GM10266 (cell line): ENCODE measurements around the gene HLA-DRB5.

Experiments
- DNase-seq: peaks from one replicate; pipeline ENCODE4 v3.0.0; 2012; ENCODE audit errors: extremely low spot score
- CTCF ChIP-seq: IDR thresholded peaks from 2 replicates; pipeline ENCODE4 v1.5.1; 2012; ENCODE audit warnings: mild to moderate bottlenecking, low read depth; ENCODE audit not compliant: control insufficient read depth, insufficient read depth; ENCODE audit errors: missing control alignments

HLA-DRB5 gene

GRCh38 chr6:32565511-32565910, 35.4 kb upstream of the HLA-DRB5 start:
- TF ChIP-seq CTCF = no peak

GRCh38 chr6:32562940-32563339, 32.9 kb upstream of the HLA-DRB5 start:
- no peak for DNase-seq
- TF ChIP-seq CTCF = no peak

More at GRCh38 chr6:32565511-32565910, 35.4 kb upstream of the HLA-DRB5 start:
- no peak for DNase-seq

- no peak for DNase-seq
- no peak for TF ChIP-seq CTCF
These were observed 29.7 kb upstream of the HLA-DRB5 start for GRCh38 chr6:32559747-32560146.

- no peak for DNase-seq
- no peak for TF ChIP-seq CTCF
These were observed 28.5 kb upstream of the HLA-DRB5 start for GRCh38 chr6:32558426-32559057.

- DNase-seq = no peak
- no peak for TF ChIP-seq CTCF
These were observed 24.3 kb upstream of the HLA-DRB5 start for GRCh38 chr6:32554116-32554965.

- DNase-seq = no peak
- no peak for TF ChIP-seq CTCF
These were observed 23.1 kb upstream of the HLA-DRB5 start for GRCh38 chr6:32553037-32553742.

GRCh38 chr6:32551410-32551809, 21.3 kb upstream of the HLA-DRB5 start:
- no peak for DNase-seq
- no peak for TF ChIP-seq CTCF
